PC-3 (cell line): ENCODE results near the gene OMP.

ENCODE experiments used
- EZH2phosphoT487 ChIP-seq: fragments of 300-600 bp; sonication (generic); IDR thresholded peaks from 2 replicates; pipeline ENCODE4 v1.6.1; 2018; ENCODE audit warnings: mild to moderate bottlenecking, antibody characterized with exemption, low read length, borderline replicate concordance
- TF ChIP-seq, protein P1 (sequence below): fragments of 300-600 bp; sonication (generic); conservative IDR thresholded peaks from 2 replicates; pipeline ENCODE4 v1.5.1; 2017; ENCODE audit warnings: antibody characterized with exemption, low read depth, mild to moderate bottlenecking, low read length

DNA sequence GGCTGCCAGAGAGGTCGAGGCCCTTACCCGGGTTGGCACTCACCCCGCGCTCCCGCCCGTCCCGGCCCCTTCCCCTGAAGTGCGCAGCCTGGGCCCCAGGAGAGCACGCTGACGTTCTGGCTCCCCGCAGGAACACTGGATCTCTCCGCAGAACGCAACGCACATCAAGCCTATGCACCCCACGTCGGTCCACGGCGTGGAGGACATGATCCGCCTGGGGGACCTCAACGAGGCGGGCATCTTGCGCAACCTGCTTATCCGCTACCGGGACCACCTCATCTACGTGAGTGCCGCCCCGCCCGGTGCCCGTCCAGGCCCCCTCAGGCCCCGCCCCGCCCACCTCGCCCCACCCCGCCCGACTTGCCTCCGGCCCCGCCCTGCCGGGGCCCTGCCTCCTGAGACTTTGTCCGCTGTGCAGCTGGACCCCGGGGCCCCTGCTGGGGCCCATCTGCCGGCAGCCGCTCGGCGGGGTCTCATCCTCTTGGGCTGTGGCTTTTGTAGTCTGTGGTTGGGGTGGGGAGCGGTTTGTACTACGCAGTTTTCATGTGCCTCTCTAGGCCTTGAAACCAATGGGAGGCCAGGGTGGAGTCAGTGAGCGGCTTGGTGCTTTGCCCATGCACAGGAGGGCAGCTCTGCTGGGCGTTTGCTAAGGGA is 45.2 kb downstream of the OMP start:
- TF ChIP-seq, protein P1, sequence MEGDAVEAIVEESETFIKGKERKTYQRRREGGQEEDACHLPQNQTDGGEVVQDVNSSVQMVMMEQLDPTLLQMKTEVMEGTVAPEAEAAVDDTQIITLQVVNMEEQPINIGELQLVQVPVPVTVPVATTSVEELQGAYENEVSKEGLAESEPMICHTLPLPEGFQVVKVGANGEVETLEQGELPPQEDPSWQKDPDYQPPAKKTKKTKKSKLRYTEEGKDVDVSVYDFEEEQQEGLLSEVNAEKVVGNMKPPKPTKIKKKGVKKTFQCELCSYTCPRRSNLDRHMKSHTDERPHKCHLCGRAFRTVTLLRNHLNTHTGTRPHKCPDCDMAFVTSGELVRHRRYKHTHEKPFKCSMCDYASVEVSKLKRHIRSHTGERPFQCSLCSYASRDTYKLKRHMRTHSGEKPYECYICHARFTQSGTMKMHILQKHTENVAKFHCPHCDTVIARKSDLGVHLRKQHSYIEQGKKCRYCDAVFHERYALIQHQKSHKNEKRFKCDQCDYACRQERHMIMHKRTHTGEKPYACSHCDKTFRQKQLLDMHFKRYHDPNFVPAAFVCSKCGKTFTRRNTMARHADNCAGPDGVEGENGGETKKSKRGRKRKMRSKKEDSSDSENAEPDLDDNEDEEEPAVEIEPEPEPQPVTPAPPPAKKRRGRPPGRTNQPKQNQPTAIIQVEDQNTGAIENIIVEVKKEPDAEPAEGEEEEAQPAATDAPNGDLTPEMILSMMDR, result no peak
- no peak for TF ChIP-seq EZH2phosphoT487
